ENCODE measurements around the gene SURF6.

The SURF6 gene

DNA sequence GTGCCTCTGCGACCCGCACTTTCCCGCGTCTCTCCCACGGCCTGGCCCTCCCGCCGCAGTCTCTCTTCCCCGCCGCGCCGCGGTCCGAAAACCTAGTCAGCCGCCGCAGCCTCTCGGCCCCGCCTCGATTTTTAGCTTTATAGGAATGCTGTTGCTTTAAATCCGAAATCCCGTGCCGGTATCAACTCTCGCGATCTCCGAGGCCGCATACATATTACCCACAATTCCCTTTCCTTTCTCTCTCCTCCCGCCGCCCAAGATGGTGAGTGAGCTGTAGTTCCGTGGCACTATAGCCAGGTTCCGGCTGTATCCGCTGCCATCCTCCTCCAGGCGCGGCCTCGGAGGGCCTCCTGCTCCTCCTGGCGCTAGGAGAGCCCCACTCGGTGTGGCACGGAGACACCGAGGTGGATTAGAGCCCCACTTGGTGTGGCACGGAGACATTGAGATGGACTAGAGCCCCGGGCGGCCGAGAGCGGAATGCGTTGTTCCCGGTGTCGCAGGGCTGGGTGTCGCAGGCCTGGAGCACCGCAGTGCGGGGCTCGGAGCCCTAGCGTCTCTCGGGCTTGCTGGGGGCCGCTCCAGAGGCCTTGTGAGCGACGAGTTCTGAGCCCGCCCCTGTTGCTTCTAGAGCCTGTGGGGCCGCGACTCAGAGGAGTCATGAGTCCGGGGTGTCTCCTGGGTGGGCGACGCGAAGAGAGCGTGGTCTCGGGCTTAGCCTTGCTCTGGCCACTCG lies 12.2 kb upstream of the SURF6 start, which contains the start of the genes MED22 and RPL7A (continued):
- no peak; the same call in 1 of the 2 replicates for TF ChIP-seq GLIS1 (tag by site-specific recombination; IDR thresholded peaks at IDR 0.05)
- TF ChIP-seq, protein P1, sequence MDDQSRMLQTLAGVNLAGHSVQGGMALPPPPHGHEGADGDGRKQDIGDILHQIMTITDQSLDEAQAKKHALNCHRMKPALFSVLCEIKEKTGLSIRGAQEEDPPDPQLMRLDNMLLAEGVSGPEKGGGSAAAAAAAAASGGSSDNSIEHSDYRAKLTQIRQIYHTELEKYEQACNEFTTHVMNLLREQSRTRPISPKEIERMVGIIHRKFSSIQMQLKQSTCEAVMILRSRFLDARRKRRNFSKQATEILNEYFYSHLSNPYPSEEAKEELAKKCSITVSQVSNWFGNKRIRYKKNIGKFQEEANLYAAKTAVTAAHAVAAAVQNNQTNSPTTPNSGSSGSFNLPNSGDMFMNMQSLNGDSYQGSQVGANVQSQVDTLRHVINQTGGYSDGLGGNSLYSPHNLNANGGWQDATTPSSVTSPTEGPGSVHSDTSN (CRISPR knock-in tag; IDR thresholded peaks at IDR 0.05), result no peak; the same call in 1 of the 2 replicates
- no peak; the same call in 1 of the 2 replicates for TF ChIP-seq KLF1 (tag by site-specific recombination; IDR thresholded peaks at IDR 0.05)
- TF ChIP-seq KLF10 (tag by site-specific recombination; IDR thresholded peaks at IDR 0.05), result 0 out of 2 replicates have a peak, but pooled peaks have one; percentile 71
- peak; percentile 60; the same call in 1 of the 2 replicates for TF ChIP-seq ZFP69B (tag by site-specific recombination; IDR thresholded peaks at IDR 0.05)
- TF ChIP-seq ZNF394 (tag by site-specific recombination; IDR thresholded peaks at IDR 0.05; ENCODE audit: borderline replicate concordance), result peak; percentile 70
- TF ChIP-seq, protein P2, sequence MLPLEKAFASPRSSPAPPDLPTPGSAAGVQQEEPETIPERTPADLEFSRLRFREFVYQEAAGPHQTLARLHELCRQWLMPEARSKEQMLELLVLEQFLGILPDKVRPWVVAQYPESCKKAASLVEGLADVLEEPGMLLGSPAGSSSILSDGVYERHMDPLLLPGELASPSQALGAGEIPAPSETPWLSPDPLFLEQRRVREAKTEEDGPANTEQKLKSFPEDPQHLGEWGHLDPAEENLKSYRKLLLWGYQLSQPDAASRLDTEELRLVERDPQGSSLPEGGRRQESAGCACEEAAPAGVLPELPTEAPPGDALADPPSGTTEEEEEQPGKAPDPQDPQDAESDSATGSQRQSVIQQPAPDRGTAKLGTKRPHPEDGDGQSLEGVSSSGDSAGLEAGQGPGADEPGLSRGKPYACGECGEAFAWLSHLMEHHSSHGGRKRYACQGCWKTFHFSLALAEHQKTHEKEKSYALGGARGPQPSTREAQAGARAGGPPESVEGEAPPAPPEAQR (tag by site-specific recombination; IDR thresholded peaks at IDR 0.05), result no peak
- TF ChIP-seq ZNF792 (tag by site-specific recombination; IDR thresholded peaks at IDR 0.05), result no peak
- no peak for TF ChIP-seq FEZF1 (tag by site-specific recombination; IDR thresholded peaks at IDR 0.05)
- TF ChIP-seq ZNF585B (tag by site-specific recombination; IDR thresholded peaks at IDR 0.05), result no peak
- peak; percentile 92 for TF ChIP-seq KLF8 (tag by site-specific recombination; IDR thresholded peaks at IDR 0.05)
- no peak for TF ChIP-seq ZNF596 (tag by site-specific recombination; IDR thresholded peaks at IDR 0.05)
- TF ChIP-seq, protein P3, sequence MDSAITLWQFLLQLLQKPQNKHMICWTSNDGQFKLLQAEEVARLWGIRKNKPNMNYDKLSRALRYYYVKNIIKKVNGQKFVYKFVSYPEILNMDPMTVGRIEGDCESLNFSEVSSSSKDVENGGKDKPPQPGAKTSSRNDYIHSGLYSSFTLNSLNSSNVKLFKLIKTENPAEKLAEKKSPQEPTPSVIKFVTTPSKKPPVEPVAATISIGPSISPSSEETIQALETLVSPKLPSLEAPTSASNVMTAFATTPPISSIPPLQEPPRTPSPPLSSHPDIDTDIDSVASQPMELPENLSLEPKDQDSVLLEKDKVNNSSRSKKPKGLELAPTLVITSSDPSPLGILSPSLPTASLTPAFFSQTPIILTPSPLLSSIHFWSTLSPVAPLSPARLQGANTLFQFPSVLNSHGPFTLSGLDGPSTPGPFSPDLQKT (IDR thresholded peaks at IDR 0.05; ENCODE audit: borderline replicate concordance, low read depth, low read length), result no peak
- TF ChIP-seq, protein P4, sequence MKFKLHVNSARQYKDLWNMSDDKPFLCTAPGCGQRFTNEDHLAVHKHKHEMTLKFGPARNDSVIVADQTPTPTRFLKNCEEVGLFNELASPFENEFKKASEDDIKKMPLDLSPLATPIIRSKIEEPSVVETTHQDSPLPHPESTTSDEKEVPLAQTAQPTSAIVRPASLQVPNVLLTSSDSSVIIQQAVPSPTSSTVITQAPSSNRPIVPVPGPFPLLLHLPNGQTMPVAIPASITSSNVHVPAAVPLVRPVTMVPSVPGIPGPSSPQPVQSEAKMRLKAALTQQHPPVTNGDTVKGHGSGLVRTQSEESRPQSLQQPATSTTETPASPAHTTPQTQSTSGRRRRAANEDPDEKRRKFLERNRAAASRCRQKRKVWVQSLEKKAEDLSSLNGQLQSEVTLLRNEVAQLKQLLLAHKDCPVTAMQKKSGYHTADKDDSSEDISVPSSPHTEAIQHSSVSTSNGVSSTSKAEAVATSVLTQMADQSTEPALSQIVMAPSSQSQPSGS (tag by site-specific recombination; IDR thresholded peaks at IDR 0.05; ENCODE audit: low read depth), result no peak
- TF ChIP-seq, protein P5, sequence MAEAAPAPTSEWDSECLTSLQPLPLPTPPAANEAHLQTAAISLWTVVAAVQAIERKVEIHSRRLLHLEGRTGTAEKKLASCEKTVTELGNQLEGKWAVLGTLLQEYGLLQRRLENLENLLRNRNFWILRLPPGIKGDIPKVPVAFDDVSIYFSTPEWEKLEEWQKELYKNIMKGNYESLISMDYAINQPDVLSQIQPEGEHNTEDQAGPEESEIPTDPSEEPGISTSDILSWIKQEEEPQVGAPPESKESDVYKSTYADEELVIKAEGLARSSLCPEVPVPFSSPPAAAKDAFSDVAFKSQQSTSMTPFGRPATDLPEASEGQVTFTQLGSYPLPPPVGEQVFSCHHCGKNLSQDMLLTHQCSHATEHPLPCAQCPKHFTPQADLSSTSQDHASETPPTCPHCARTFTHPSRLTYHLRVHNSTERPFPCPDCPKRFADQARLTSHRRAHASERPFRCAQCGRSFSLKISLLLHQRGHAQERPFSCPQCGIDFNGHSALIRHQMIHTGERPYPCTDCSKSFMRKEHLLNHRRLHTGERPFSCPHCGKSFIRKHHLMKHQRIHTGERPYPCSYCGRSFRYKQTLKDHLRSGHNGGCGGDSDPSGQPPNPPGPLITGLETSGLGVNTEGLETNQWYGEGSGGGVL (tag by site-specific recombination; IDR thresholded peaks at IDR 0.05), result peak; percentile 79
- no peak for TF ChIP-seq ZNF10 (tag by site-specific recombination; IDR thresholded peaks at IDR 0.05)
- 0 out of 2 replicates have a peak, but pooled peaks have one; percentile 39 for TF ChIP-seq OVOL3 (tag by site-specific recombination; IDR thresholded peaks at IDR 0.05)
- no peak for TF ChIP-seq ZNF48 (tag by site-specific recombination; IDR thresholded peaks at IDR 0.05)
- TF ChIP-seq ZNF221 (tag by site-specific recombination; IDR thresholded peaks at IDR 0.05; ENCODE audit: borderline replicate concordance), result no peak
- no peak for TF ChIP-seq ZNF623 (tag by site-specific recombination; IDR thresholded peaks at IDR 0.05)
- TF ChIP-seq ZNF354C (tag by site-specific recombination; IDR thresholded peaks at IDR 0.05; ENCODE audit: borderline replicate concordance, low read depth), result no peak
- TF ChIP-seq KLF16 (tag by site-specific recombination; IDR thresholded peaks at IDR 0.05), result peak; percentile 84
- no peak for TF ChIP-seq ZNF404 (tag by site-specific recombination; IDR thresholded peaks at IDR 0.05)
- no peak for TF ChIP-seq ZNF626 (tag by site-specific recombination; IDR thresholded peaks at IDR 0.05)
- TF ChIP-seq ZNF266 (tag by site-specific recombination; IDR thresholded peaks at IDR 0.05; ENCODE audit: low read depth), result no peak
- peak; percentile 91 for TF ChIP-seq ZNF501 (tag by site-specific recombination; IDR thresholded peaks at IDR 0.05)
- TF ChIP-seq, protein P6, sequence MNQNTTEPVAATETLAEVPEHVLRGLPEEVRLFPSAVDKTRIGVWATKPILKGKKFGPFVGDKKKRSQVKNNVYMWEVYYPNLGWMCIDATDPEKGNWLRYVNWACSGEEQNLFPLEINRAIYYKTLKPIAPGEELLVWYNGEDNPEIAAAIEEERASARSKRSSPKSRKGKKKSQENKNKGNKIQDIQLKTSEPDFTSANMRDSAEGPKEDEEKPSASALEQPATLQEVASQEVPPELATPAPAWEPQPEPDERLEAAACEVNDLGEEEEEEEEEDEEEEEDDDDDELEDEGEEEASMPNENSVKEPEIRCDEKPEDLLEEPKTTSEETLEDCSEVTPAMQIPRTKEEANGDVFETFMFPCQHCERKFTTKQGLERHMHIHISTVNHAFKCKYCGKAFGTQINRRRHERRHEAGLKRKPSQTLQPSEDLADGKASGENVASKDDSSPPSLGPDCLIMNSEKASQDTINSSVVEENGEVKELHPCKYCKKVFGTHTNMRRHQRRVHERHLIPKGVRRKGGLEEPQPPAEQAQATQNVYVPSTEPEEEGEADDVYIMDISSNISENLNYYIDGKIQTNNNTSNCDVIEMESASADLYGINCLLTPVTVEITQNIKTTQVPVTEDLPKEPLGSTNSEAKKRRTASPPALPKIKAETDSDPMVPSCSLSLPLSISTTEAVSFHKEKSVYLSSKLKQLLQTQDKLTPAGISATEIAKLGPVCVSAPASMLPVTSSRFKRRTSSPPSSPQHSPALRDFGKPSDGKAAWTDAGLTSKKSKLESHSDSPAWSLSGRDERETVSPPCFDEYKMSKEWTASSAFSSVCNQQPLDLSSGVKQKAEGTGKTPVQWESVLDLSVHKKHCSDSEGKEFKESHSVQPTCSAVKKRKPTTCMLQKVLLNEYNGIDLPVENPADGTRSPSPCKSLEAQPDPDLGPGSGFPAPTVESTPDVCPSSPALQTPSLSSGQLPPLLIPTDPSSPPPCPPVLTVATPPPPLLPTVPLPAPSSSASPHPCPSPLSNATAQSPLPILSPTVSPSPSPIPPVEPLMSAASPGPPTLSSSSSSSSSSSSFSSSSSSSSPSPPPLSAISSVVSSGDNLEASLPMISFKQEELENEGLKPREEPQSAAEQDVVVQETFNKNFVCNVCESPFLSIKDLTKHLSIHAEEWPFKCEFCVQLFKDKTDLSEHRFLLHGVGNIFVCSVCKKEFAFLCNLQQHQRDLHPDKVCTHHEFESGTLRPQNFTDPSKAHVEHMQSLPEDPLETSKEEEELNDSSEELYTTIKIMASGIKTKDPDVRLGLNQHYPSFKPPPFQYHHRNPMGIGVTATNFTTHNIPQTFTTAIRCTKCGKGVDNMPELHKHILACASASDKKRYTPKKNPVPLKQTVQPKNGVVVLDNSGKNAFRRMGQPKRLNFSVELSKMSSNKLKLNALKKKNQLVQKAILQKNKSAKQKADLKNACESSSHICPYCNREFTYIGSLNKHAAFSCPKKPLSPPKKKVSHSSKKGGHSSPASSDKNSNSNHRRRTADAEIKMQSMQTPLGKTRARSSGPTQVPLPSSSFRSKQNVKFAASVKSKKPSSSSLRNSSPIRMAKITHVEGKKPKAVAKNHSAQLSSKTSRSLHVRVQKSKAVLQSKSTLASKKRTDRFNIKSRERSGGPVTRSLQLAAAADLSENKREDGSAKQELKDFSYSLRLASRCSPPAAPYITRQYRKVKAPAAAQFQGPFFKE (tag by site-specific recombination; IDR thresholded peaks at IDR 0.05; ENCODE audit: borderline replicate concordance), result no peak
